ENCODE results near the gene UBB. TPM values are rescaled to one million over a fixed set of nuclear protein-coding genes. Genes with fewer than 3 reads are reported as not detected.

UBB gene
- total RNA-seq, 1 experiment from 2014 or later, result 2,378 TPM

DNA sequence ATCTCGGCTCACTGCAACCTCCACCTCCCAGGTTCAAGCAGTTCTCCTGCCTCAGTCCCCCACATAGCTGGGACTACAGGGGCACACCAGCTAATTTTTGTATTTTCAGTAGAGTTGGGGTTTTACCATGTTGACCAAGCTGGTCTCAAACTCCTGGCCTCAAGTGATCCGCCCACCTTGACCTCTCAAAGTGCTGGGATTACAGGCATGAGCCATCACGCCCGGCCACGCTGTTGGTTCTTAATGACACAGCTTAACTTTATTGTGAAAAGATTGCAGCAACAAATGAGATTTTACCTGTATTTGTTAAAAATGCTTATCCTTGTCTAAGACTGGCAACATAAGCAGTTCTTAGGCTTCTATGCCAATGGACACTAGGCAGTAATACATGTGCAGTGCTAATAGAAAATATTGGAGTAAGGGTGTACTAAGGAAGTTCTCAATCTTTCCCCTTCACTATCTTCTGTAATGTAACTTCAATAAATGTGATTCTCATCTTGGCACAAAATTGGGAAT lies 2.9 kb downstream of the UBB start:
- ChIA-PET POLR2A (interaction anchor here (3.7 kb wide), 1 partner anchor 55 kb away, joined by 38 read pairs; no protein-coding TSS in a partner anchor), RAD21 (ENCODE audit: low non-redundant PET in 1 of 2, low total read pairs in 2 of 2, uncharacterized antibody in 2 of 2, unreplicated experiment in 2 of 2) (interaction anchor here in 1 of 2 experiments (0.6 kb wide), 1 partner anchor 1720 kb away, joined by 3 read pairs; no protein-coding TSS in a partner anchor), CTCF (interaction anchor here (0.8 kb wide), 1 partner anchor 44 kb away, joined by 3 read pairs; no protein-coding TSS in a partner anchor)
- ATAC-seq, result no peak
- BruUV-seq (replicated peaks), result no TSS peak
- Histone ChIP-seq H3K79me2 (ENCODE audit: insufficient read depth, low read length) (peaks cover 27% of the 10 kb centered on the region), H3K27me3 (ENCODE audit: insufficient read depth, low read length) (no peaks in the 10 kb centered on the region), H3K27ac (ENCODE audit: low read depth, low read length) (no peak overlapping the region), H4K20me1 (ENCODE audit: insufficient read depth) (peaks cover 9% of the 10 kb centered on the region; the same call in 1 of the 2 replicates), H2AFZ (ENCODE audit: low read depth, low read length, poor library complexity, severe bottlenecking) (no peak overlapping the region), H3K4me1 (ENCODE audit: control insufficient read depth in 1 of 2, insufficient read depth in 2 of 2, low read length in 2 of 2) (peaks cover 15 to 42% of the 10 kb centered on the region in 2 experiments; a peak in 3 of 4 replicates), H3K9ac (ENCODE audit: low read length) (no peak overlapping the region), H3K4me3 (replicated peaks in 1 of 2; ENCODE audit: low read depth in 1 of 2, low read length in 2 of 2) (no peak overlapping the region), H3K4me2 (ENCODE audit: low read length) (no peak overlapping the region), H3K9me3 (ENCODE audit: control insufficient read depth in 1 of 2, insufficient read depth in 1 of 2, low read depth in 1 of 2, low read length in 2 of 2) (no peaks in the 10 kb centered on the region), H3K9me2 (ENCODE audit: insufficient read depth) (no peaks in the 10 kb centered on the region), H3K36me3 (ENCODE audit: control insufficient read depth in 1 of 2, insufficient read depth in 2 of 2, low read length in 2 of 2) (peaks cover 10 to 18% of the 10 kb centered on the region in 2 experiments; a peak in 2 of 4 replicates)
- DNase-seq (ENCODE audit: low read depth, low spot score), result no peak
- TF ChIP-seq POLR2AphosphoS5 (IDR thresholded peaks at IDR 0.05; ENCODE audit: low read depth, low read length) (peak; percentile 1; the same call in 1 of the 2 replicates), EZH2 (IDR thresholded peaks at IDR 0.05) (no peak)
- intact Hi-C loops (cut with micrococcal nuclease), result loop anchor here (5.0 kb wide), 1 partner anchor 427 kb away; no protein-coding TSS in a partner anchor

DNA sequence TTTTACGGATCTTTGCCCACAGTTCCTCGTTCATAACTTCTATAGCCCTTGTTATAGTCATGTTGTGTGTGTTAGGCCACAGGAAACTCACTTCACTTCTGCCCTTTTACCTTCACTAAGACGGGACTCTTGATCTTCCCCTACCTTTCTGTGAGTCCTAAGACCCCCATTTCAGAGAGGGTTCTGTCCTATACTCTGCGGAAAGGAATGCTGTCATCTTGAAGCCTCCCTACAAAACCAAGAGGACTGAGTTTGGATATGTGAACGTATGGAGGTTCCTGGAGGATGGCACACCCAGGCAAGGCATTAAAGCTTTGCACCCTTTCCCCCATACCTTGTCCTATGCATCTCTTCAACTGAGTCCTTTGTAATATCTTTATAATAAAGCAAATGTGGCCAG lies 3.7 kb downstream of the UBB start:
- Histone ChIP-seq H3K27me3 (ENCODE audit: insufficient read depth, low read length) (no peaks in the 10 kb centered on the region), H2AFZ (ENCODE audit: low read depth, low read length, poor library complexity, severe bottlenecking) (no peak overlapping the region), H3K36me3 (ENCODE audit: control insufficient read depth in 1 of 2, insufficient read depth in 2 of 2, low read length in 2 of 2) (peaks cover 10 to 18% of the 10 kb centered on the region in 2 experiments; a peak in 2 of 4 replicates), H3K9ac (ENCODE audit: low read length) (peak overlapping the region; percentile 3; the same call in 1 of the 2 replicates), H3K9me2 (ENCODE audit: insufficient read depth) (no peaks in the 10 kb centered on the region), H3K4me2 (ENCODE audit: low read length) (0 out of 2 replicates have a peak overlapping the region, but pooled peaks have one; percentile 88), H3K79me2 (ENCODE audit: insufficient read depth, low read length) (peaks cover 27% of the 10 kb centered on the region), H3K4me3 (replicated peaks in 1 of 2; ENCODE audit: low read depth in 1 of 2, low read length in 2 of 2) (no peak overlapping the region), H3K4me1 (ENCODE audit: control insufficient read depth in 1 of 2, insufficient read depth in 2 of 2, low read length in 2 of 2) (peaks cover 15 to 39% of the 10 kb centered on the region in 2 experiments; a peak in 3 of 4 replicates), H3K9me3 (ENCODE audit: control insufficient read depth in 1 of 2, insufficient read depth in 1 of 2, low read depth in 1 of 2, low read length in 2 of 2) (no peaks in the 10 kb centered on the region), H3K27ac (ENCODE audit: low read depth, low read length) (peak overlapping the region; percentile 74), H4K20me1 (ENCODE audit: insufficient read depth) (peaks cover 9% of the 10 kb centered on the region; the same call in 1 of the 2 replicates)
- ChIA-PET POLR2A (interaction anchor here (1.9 to 3.6 kb wide), 2 partner anchors 54 to 56 kb away, joined by 9 to 34 read pairs; no protein-coding TSS in a partner anchor), RAD21 (ENCODE audit: low non-redundant PET in 1 of 2, low total read pairs in 2 of 2, uncharacterized antibody in 2 of 2, unreplicated experiment in 2 of 2) (no interaction called here), CTCF (interaction anchor here (0.8 to 1.7 kb wide), 2 partner anchors 21 to 43 kb away, joined by 3 to 6 read pairs; no protein-coding TSS in a partner anchor)
- no peak for TF ChIP-seq EGR1 (IDR thresholded peaks at IDR 0.05; ENCODE audit: low read depth)
- peak; percentile 18 for TF ChIP-seq POLR2A (IDR thresholded peaks at IDR 0.05; ENCODE audit: borderline replicate concordance, extremely low read depth, insufficient read depth, insufficient read length)
- no TSS peak for BruUV-seq (replicated peaks)
- DNase-seq (ENCODE audit: low read depth, low spot score) (no peak), ATAC-seq (no peak)
- intact Hi-C loops (cut with micrococcal nuclease), result loop anchor here (5.0 kb wide), 1 partner anchor 427 kb away; no protein-coding TSS in a partner anchor
